ENCODE data around the gene FAM131A.
A peak's percentile ranks its signal among the peaks of the same experiment; 100 is the strongest.
"Not testable (repeated sequence)": the region's sequence is repeated elsewhere in the genome, so short reads cannot be mapped to it uniquely, and the experiment has no call there.

The FAM131A gene

DNA sequence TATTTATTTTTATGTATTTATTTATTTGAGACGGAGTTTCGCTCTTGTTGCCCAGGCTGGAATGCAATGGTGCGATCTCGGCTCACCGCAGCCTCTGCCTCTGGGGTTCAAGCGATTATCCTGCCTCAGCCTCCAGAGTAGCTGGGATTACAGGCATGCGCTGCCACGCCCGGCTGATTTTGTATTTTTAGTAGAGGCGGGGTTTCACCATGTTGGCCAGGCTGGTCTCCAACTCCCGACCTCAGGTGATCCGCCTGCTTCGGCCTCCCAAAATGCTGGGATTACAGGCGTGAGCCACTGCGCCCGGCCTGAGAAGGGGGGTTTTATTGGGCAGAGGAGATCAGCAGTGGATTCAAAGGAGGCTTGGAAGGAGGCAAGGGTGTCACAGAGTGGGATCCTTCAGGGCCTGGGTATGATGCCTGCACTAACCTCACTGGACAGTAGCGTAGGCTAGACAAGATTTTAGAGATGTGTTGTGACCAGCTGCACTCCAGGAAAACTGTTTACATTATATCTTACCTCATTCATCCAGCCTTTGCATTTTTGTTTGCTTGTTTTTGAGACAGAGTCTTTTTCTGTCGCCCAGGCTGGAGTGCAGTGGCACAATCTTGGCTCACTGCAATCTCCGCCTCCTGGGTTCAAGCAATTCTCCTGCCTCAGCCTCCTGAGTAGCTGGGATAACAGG is 2.2 kb downstream of the FAM131A start:
- not testable (repeated sequence) for DNase-seq (ENCODE audit: low read depth, low spot score)

- no peak for DNase-seq (ENCODE audit: low read depth, low spot score)
These were observed 4.5 kb downstream of the FAM131A start for GRCh38 chr3:184341925-184342324.

GRCh38 chr3:184343200-184343876 is 5.9 kb downstream of the FAM131A start:
- peak; percentile 91 for DNase-seq (ENCODE audit: low read depth, low spot score)

DNA sequence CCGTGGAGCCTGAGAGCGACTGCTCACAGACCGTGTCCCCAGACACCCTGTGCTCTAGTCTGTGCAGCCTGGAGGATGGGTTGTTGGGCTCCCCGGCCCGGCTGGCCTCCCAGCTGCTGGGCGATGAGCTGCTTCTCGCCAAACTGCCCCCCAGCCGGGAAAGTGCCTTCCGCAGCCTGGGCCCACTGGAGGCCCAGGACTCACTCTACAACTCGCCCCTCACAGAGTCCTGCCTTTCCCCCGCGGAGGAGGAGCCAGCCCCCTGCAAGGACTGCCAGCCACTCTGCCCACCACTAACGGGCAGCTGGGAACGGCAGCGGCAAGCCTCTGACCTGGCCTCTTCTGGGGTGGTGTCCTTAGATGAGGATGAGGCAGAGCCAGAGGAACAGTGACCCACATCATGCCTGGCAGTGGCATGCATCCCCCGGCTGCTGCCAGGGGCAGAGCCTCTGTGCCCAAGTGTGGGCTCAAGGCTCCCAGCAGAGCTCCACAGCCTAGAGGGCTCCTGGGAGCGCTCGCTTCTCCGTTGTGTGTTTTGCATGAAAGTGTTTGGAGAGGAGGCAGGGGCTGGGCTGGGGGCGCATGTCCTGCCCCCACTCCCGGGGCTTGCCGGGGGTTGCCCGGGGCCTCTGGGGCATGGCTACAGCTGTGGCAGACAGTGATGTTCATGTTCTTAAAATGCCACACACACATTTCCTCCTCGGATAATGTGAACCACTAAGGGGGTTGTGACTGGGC is 7.3 kb downstream of the FAM131A start:
- no peak for DNase-seq (ENCODE audit: low read depth, low spot score)

GRCh38 chr3:184345317-184346144 is 8.1 kb downstream of the FAM131A start:
- no peak for DNase-seq (ENCODE audit: low read depth, low spot score)

DNA sequence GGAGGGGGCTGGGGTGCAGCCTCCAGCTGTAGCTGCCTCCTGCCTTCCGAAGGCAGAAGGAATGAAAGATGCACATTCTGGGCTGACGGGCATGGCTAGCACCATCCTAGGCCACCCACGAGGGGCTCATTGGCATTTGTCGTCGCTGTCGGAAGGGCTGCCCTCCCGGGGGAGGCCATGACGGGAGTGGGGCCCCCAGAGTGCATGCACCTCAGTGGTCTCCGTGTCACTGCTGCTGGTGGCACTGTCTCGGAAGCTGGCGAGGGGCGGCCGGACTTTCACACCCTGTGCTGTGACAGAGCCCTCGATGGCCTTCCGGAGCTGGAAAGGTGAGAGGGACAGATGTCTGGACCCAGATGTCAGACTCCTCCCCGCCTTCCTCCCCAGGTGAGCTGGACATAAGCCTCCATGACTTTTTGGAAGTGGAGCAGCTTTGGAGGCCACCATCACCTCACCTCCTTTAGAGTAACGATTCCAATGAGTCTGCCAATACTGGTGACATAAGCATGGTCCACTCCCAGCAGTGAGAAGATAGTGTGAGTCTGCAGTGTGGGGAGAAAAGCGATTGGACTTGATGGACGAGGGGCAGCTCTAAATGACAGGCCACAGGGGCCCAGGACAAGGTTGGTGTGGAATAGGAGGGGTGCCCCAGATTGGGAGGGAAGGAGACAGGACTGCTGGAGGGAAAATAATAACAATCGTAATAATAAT is 9.2 kb downstream of the FAM131A start:
- no peak for DNase-seq (ENCODE audit: low read depth, low spot score)

DNA sequence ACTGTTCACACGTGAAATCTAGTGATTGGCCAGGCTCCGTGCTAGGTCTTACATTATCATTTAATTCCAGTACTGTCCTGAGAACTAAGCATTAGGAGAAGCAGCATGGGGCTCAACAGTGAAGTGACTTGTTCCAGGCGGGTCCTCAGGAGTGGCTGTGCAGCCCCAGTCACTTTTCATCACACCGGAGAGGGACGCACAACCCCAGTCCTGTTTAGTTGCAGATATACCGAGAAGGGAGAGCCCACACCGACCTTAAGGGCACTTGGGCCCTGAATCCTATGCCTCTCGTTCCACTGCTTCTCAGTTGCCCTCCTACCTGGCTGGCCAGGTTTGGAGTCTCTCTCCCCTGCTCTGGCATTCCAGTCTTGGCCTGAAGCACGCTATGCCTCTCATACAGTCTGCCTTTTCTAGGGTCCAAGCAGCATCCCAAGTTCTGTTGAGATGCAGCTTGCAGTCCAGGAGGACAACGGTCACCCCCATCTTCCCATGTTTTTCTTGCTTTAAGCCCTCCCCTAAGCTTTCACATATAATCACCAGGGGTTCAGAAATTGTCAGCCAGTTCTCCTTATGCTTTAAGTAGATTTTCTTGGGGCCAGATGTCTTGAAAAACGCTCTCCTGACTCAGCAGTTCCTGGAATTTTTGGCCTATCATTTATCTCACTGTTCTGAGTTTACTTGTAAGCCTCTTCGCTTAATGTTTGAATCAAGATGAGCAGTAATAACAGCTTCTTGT is 10.1 kb downstream of the FAM131A start:
- no peak for DNase-seq (ENCODE audit: low read depth, low spot score)

GRCh38 chr3:184348057-184348382 is 10.6 kb downstream of the FAM131A start:
- DNase-seq (ENCODE audit: low read depth, low spot score): no peak

DNA sequence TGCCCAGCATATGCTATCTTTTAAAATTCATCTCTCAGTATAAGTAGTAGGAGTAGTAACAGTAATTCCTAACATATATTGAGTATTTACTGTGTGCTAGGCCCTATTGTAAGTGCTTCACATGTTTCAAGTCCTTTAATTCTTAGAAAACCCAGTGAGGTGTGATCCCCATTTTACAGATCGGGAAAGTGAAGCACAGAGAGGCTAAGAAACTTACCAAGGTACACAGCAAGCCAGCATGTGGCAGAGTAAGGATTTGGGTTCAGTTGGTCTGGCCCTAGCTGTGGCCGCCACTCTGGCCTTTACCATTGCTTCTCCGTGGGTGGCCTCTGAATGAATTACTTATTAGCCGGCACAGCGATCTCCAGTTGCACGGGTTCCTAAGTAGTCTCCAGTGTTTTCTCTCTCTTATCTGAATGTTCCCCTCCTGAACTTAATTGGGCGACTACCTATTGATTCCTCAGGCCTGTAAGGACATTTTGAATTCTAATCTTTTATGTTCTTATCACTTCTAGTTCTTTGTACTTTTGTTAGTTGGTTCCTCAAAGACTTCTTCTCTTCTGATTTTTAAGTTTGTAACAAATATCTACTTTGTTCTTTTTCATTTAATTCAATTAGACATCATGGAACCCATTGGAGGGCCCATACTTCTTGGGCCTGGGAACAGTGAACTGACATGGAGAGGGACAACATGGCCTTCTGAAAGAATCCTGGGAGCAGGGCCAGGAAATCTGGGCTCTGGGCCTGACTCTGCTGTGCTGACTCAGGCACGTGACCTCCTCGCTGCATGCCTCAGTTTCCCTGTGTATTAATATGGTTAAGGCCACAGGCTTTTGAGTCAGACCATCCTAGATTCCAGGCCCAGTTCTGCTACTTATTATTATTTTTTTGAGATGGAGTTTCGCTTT is 12.4 kb downstream of the FAM131A start:
- DNase-seq (ENCODE audit: low read depth, low spot score): no peak

DNA sequence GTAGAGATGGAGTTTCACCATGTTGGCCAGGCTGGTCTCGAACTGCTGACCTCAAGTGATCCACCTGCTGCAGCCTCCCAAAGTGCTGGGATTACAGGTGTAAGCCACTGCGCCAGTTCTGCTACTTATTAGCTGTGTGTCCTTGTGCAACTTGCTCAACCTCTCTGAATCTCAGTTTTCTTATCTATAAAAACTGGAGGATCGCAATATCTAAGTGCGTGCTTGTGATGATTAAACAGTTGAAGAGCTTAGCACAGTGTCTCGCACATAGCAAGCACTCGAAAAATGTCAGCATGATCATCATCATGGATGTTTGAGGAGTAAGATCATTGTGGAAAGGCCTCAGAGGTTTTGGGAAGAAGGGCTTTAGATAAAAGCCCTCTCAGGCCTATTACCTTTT is 13.2 kb downstream of the FAM131A start:
- DNase-seq (ENCODE audit: low read depth, low spot score): no peak

DNA sequence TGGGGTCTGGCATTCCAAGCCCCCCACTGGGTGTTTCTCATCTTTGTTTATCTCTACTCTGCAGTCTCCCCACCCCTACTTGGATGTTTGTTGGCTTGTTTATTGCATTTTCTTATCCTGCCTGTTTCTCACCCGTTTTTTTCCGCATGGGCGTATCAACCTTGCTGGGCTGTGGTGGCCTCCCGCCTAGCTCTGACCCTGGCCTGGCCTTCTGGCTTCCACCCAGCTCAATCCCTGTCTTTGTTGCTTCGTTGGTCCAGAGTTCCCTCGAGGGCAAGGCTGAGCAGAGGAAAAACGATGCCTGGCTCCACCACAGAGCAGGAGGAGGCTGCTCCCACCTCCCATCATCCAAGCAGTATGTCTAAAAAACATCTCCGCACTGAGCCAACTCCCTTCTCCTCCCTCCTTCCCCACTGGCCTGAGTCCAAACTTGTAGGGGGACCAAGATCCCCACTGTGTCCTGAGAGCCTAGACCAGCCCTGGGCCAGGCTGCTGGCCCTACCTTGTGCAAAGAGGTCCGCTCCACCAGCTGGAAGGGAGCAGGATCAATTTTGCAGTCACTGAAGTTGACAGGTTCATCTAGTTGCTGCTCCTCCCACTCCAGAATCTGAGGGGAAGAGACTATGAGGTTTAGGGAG is 14.2 kb downstream of the FAM131A start:
- peak; percentile 82 for DNase-seq (ENCODE audit: low read depth, low spot score)

DNA sequence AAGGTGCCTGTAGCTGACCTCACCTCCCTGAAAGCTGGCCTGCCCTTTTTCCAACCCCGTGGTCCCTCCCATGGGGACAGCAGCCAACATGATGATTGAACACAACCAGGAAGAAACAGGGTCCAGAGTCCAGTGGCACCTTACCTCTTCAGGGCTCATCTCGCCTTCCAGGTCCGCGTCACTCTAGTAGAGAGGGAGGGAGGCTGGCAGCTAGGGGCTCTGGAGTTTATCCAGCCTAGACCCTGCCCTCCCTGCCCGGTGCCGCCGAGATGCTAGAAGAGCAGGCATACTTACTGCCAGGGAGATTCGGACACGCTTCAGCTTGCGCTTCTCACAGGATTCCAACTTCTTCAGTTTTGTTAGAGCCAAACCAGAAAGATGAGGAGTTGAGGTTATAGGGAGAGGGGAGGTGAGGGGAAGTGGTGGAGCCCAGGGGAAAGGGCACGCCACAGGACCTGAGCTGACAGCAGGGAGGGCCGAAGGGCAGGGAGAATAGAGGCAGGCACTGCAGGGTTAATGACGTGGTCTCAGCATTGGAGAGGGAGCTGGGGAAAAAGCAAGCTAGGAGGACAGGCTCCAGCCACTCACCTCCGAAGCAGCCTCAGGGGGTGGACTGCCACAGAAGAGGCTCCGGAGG is 14.9 kb downstream of the FAM131A start:
- DNase-seq (ENCODE audit: low read depth, low spot score): no peak

GRCh38 chr3:184352897-184353545 is 15.6 kb downstream of the FAM131A start:
- DNase-seq (ENCODE audit: low read depth, low spot score): no peak

DNA sequence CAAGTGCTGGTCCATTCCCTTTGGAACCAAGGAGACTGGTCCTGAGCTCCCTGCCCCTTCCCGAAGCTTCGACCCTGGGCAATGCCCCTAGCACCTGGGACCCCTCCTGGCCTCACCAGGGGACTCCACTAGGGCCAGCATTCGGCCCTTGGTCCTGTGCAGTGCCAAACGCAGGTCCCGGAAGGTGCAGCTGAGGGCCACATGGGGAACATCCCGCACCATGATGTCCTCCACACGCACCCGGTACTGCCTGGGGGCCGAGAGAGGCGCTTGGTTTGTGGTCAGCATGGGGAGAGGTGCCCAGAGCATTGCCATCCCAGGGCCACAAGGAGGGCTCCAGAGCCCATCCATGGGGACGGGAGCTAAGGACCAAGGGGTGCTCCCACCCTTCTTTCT is 16.1 kb downstream of the FAM131A start:
- DNase-seq (ENCODE audit: low read depth, low spot score): no peak

DNA sequence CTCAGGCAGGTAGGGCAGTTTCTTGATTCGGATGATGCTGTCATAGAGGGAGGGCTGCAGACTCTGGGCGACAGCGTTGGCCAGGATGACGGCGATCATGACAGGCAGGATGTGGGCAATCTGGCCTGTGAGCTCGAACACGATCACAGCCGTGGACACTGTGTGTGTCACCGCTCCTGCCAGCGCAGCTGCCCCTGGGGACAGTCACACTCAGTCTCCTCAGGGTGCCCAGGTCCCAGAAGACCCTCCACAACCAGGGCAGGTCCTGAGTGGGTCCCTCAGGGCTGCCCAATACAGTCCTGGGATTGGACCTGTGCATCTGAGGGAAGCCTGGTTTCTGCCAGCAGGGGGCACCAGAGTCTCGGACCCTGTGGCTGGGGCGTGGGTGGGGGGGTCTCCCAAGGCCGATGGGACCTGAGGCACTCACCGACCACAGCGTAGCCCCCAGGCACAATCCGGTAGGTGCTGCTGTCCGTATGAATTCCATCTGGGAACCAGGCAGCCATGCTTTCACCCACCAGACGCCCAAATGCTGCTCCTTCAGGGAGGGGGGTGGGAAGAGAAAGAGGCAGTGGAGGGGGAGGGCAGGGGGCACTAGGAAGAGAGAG is 16.8 kb downstream of the FAM131A start:
- DNase-seq (ENCODE audit: low read depth, low spot score): no peak

- DNase-seq (ENCODE audit: low read depth, low spot score): no peak
These were observed 17.4 kb downstream of the FAM131A start for GRCh38 chr3:184354754-184355153.

GRCh38 chr3:184355261-184356040 is 18.1 kb downstream of the FAM131A start:
- DNase-seq (ENCODE audit: low read depth, low spot score): no peak

Measured in smooth muscle cell of the brain vasculature (primary cell).